Measurements from ENCODE around the gene TMEM38B.

DNA sequence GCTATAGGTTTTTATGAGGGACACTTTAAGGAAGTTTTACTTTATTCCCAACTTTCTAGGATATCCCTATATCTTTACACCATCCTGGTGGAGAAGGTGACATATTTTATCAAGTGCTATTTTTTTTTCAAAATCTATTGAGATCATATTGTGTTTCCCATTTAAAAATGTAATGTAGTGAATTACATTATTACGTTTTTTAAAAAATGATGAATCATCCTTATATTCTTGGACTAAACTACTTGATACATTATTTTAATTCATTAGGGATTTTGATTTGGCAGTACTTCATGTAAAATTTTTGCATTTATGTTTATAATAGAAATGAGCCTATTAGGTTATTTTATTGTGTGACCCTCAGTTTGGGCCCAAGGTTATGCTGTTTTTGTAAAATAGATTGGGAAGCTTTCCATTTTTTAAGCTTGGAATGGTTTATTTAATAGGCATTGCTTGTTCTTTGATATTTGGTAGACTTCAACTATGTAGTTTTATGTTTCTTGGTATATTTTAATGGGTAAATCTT, 4.1 kb downstream of the TMEM38B start:
- TF ChIP-seq, protein P1, sequence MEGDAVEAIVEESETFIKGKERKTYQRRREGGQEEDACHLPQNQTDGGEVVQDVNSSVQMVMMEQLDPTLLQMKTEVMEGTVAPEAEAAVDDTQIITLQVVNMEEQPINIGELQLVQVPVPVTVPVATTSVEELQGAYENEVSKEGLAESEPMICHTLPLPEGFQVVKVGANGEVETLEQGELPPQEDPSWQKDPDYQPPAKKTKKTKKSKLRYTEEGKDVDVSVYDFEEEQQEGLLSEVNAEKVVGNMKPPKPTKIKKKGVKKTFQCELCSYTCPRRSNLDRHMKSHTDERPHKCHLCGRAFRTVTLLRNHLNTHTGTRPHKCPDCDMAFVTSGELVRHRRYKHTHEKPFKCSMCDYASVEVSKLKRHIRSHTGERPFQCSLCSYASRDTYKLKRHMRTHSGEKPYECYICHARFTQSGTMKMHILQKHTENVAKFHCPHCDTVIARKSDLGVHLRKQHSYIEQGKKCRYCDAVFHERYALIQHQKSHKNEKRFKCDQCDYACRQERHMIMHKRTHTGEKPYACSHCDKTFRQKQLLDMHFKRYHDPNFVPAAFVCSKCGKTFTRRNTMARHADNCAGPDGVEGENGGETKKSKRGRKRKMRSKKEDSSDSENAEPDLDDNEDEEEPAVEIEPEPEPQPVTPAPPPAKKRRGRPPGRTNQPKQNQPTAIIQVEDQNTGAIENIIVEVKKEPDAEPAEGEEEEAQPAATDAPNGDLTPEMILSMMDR (IDR thresholded peaks at IDR 0.05; ENCODE audit: insufficient read depth, low read length): no peak
- TF ChIP-seq SPI1 (IDR thresholded peaks at IDR 0.05; ENCODE audit: borderline replicate concordance, low read depth) (no peak), POLR2AphosphoS5 (IDR thresholded peaks at IDR 0.05; ENCODE audit: low read depth) (no peak)
- TF ChIP-seq, protein P2, sequence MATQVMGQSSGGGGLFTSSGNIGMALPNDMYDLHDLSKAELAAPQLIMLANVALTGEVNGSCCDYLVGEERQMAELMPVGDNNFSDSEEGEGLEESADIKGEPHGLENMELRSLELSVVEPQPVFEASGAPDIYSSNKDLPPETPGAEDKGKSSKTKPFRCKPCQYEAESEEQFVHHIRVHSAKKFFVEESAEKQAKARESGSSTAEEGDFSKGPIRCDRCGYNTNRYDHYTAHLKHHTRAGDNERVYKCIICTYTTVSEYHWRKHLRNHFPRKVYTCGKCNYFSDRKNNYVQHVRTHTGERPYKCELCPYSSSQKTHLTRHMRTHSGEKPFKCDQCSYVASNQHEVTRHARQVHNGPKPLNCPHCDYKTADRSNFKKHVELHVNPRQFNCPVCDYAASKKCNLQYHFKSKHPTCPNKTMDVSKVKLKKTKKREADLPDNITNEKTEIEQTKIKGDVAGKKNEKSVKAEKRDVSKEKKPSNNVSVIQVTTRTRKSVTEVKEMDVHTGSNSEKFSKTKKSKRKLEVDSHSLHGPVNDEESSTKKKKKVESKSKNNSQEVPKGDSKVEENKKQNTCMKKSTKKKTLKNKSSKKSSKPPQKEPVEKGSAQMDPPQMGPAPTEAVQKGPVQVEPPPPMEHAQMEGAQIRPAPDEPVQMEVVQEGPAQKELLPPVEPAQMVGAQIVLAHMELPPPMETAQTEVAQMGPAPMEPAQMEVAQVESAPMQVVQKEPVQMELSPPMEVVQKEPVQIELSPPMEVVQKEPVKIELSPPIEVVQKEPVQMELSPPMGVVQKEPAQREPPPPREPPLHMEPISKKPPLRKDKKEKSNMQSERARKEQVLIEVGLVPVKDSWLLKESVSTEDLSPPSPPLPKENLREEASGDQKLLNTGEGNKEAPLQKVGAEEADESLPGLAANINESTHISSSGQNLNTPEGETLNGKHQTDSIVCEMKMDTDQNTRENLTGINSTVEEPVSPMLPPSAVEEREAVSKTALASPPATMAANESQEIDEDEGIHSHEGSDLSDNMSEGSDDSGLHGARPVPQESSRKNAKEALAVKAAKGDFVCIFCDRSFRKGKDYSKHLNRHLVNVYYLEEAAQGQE (IDR thresholded peaks at IDR 0.05; ENCODE audit: insufficient replicate concordance, low read depth): no peak

All from HL-60 (cell line).